ENCODE measurements around the gene CCDC149. TPM values are rescaled to one million over a fixed set of nuclear protein-coding genes. Genes with fewer than 3 reads are reported as not detected.
A peak's percentile ranks its signal among the peaks of the same experiment; 100 is the strongest.

CCDC149 gene
- 0.86 TPM for polyA plus RNA-seq (2012; ENCODE audit: insufficient read depth, insufficient read length, low read depth)

DNA sequence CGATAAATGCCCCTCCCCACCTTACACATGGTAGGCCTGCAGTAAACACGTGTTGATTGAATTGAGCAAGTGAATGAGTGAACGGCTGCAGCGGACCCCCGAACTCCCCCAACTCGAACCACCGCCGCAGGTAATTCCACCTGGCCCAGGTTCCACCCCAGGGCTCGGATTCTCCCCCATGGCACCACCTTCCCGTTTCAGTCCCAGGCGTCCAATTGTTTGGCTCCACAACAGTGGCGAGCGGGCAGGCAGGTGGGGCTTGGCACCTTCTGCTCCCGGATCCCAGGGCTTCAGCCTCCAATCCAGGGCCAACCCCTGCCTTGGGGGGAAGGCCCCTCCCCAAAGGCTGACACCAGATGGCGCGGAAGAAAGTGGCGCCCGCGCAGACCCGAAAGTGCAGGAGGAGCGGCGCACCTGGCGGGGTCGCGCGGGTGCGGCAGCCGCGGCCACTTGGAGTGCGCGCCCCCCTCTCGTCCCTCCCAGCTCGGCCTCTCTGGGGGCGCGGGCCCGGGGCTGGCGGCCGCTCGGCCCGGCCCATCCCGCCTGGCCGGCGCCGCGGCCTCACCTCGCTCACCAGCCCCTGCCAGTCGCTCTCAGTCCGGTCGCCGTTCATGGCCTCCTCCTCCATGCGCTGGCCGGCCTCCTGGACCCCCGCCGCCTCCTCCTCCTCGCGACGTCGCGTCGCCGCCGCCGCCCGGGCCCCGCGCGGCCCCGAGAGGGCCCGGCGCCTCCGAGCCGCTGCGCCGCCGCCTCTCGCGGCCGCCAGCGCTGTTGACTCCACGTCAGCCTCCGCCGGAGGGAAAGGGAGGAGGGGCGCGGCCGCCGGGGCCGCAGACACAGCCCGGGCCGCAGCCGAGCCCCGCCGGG lies at the start of gene CCDC149:
CCDC149 (minus strand) TSS at position 791 of the 867 bp plus-strand sequence; CDS start at position 613, 178 bp downstream.
- peaks cover 15% of the 10 kb centered on the region for H3K27me3 ChIP-seq
- peak; percentile 61 for DNase-seq
- TF ChIP-seq, protein P1, sequence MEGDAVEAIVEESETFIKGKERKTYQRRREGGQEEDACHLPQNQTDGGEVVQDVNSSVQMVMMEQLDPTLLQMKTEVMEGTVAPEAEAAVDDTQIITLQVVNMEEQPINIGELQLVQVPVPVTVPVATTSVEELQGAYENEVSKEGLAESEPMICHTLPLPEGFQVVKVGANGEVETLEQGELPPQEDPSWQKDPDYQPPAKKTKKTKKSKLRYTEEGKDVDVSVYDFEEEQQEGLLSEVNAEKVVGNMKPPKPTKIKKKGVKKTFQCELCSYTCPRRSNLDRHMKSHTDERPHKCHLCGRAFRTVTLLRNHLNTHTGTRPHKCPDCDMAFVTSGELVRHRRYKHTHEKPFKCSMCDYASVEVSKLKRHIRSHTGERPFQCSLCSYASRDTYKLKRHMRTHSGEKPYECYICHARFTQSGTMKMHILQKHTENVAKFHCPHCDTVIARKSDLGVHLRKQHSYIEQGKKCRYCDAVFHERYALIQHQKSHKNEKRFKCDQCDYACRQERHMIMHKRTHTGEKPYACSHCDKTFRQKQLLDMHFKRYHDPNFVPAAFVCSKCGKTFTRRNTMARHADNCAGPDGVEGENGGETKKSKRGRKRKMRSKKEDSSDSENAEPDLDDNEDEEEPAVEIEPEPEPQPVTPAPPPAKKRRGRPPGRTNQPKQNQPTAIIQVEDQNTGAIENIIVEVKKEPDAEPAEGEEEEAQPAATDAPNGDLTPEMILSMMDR (IDR thresholded peaks at IDR 0.05; ENCODE audit: low read depth, low read length): no peak
- peak within 1 kb of the TSS; percentile 19 for H3K4me3 ChIP-seq (ENCODE audit: low read depth, low read length)
- no peaks in the 10 kb centered on the region for H3K4me1 ChIP-seq
- H3K36me3 ChIP-seq: no peaks in the 10 kb centered on the region
- H3K9me3 ChIP-seq: no peaks in the 10 kb centered on the region

DNA sequence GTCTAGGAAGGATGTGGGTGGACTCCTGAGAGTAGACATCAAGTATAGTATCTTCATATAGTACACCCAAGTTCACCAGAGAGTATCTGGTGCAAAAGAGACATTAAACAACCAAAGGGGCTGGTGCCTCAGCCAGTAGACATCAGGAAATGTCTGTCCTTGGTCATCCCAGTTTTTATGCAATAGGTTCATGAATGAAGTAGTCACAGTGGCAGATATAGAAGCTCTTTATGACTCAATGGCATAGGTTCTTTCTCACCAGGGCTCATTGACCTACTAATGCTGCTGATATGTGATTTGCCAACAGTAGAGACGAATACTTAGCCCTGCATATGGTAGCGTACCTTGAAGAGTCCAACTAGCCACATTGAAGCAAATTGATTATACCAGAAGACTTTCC lies 45.0 kb upstream of the CCDC149 start:
- DNase-seq: no peak
- no peaks in the 10 kb centered on the region for H3K36me3 ChIP-seq
- H3K27me3 ChIP-seq: no peaks in the 10 kb centered on the region
- H3K4me3 ChIP-seq (ENCODE audit: low read depth, low read length): no peak overlapping the region
- TF ChIP-seq, protein P1 (IDR thresholded peaks at IDR 0.05; ENCODE audit: low read depth, low read length): no peak
- H3K9me3 ChIP-seq: no peaks in the 10 kb centered on the region
- H3K4me1 ChIP-seq: no peaks in the 10 kb centered on the region

DNA sequence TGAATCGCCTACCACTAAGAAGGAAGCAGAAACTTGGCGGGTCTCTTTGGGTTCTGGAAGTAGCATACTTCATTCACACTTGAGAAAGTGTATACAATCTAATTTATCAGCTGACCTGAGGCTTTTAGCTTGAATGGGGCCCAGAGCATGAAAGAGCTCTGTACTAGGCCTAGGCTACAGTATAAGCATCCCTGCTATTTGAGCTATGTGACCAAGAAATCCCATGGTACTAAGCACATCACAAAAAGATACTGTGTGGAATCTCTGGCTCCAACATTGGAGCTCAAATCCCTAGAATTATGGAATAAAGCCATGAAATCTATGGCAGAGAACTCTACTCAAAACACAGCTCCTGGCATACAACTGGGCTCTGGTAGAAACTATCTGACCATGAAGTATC lies 43.9 kb upstream of the CCDC149 start:
- Histone ChIP-seq H3K4me3 (ENCODE audit: low read depth, low read length) (no peak overlapping the region), H3K27me3 (no peaks in the 10 kb centered on the region), H3K4me1 (no peaks in the 10 kb centered on the region), H3K9me3 (no peaks in the 10 kb centered on the region), H3K36me3 (no peaks in the 10 kb centered on the region)
- TF ChIP-seq, protein P1 (IDR thresholded peaks at IDR 0.05; ENCODE audit: low read depth, low read length): no peak
- DNase-seq: no peak

DNA sequence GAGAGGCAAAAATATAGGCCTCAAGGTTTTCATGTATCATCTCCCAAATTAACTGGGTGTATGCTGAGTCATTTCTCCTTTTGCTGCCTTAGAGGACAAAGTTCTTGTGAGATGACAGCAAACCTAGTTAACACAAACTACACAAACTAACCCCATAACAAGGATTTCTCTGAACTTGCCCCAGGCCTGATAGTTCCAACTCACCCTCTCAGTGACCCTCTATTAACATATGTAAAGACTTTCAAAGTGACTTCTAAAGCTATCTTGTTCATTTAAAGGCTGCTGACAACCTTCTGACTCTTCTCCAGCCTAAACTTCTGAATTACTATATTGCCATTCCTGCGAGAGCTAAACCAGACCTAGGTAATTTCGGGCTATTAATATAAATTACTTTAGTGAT lies 43.2 kb upstream of the CCDC149 start:
- Histone ChIP-seq H3K4me3 (ENCODE audit: low read depth, low read length) (no peak overlapping the region), H3K4me1 (no peaks in the 10 kb centered on the region), H3K36me3 (no peaks in the 10 kb centered on the region), H3K27me3 (no peaks in the 10 kb centered on the region), H3K9me3 (no peaks in the 10 kb centered on the region)
- TF ChIP-seq, protein P1 (IDR thresholded peaks at IDR 0.05; ENCODE audit: low read depth, low read length): no peak
- no peak for DNase-seq

DNA sequence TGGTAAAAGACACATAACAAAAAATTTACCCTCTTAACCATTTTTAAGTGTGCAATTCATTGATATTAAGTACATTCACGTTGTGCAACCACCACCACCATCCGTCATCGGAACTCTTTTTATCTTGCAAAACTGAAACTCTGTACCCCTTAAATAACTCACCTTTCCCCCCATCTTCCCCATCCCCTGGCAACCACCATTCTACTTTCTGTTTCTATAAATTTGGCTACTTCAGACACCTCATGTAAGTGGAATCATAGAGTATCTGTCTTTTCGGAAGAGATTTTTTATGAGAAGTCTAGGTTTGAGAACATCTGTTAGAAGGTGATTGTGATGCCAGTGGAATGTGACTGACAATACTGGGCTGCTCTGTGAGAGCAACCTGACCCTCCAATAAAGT lies 39.8 kb upstream of the CCDC149 start:
- TF ChIP-seq, protein P1 (IDR thresholded peaks at IDR 0.05; ENCODE audit: low read depth, low read length): no peak
- no peaks in the 10 kb centered on the region for H3K9me3 ChIP-seq
- H3K4me3 ChIP-seq (ENCODE audit: low read depth, low read length): no peak overlapping the region
- no peaks in the 10 kb centered on the region for H3K4me1 ChIP-seq
- DNase-seq: no peak
- no peaks in the 10 kb centered on the region for H3K36me3 ChIP-seq
- no peaks in the 10 kb centered on the region for H3K27me3 ChIP-seq

DNA sequence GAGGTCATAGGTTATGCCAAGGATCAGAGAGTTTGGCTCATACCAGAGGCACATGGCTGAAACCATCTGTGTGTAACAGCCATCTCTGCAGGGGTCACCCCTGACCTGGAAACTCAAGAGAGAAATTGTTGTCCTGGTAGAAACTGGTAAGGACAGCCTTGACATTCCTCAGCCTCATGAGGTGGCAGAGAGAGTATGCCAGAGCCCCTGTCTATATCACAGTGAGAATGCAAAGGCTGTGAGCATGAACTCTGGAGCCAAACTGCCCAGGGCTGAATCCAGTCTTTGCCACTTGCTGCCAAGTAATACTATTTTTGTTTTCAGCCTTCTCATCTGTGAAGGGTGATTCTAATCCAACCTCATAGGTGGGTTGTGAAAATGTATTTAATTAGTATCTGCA lies 37.1 kb upstream of the CCDC149 start:
- DNase-seq: no peak
- Histone ChIP-seq H3K4me3 (ENCODE audit: low read depth, low read length) (no peak overlapping the region), H3K9me3 (no peaks in the 10 kb centered on the region), H3K27me3 (no peaks in the 10 kb centered on the region), H3K36me3 (no peaks in the 10 kb centered on the region), H3K4me1 (no peaks in the 10 kb centered on the region)
- TF ChIP-seq, protein P1 (IDR thresholded peaks at IDR 0.05; ENCODE audit: low read depth, low read length): no peak
